ENCODE data around the gene CCDC149.

- TF ChIP-seq CTCF (IDR thresholded peaks at IDR 0.05; ENCODE audit: borderline replicate concordance, extremely low read depth, low read length, poor library complexity, severe bottlenecking) = no peak
- no peak for TF ChIP-seq EZH2 (IDR thresholded peaks at IDR 0.05; ENCODE audit: borderline replicate concordance, low read depth, low read length, severe bottlenecking)
Observed at GRCh38 chr4:24917076-24917856, 4.4 kb upstream of the CCDC149 start.

Measured in DND-41 (cell line).